Astrocyte of the spinal cord (primary cell): ENCODE measurements around the gene IGFALS.

ENCODE experiments used
- DNase-seq: peaks from one replicate; pipeline ENCODE4 v3.0.0; 2011; ENCODE audit warnings: low read depth, low spot score
- H3K4me3 ChIP-seq: 2 replicates; pipeline ENCODE4 v1.5.1; 2011; ENCODE audit warnings: low read depth, mild to moderate bottlenecking, low read length, moderate library complexity
- CTCF ChIP-seq: IDR thresholded peaks from 2 replicates; pipeline ENCODE4 v1.5.1; 2012; ENCODE audit warnings: low read depth, mild to moderate bottlenecking, low read length, inconsistent platforms
- in situ Hi-C: cut with HindIII; loops from 2 replicates; pipeline ENCODE4 v1.10.0; 2017; ENCODE audit warnings: low sequenced_read_pairs

Gene IGFALS

GRCh38 chr16:1822801-1823200 lies 29.3 kb upstream of the IGFALS start:
- in situ Hi-C loops, result no loop called here
- no peak for DNase-seq
- no peak for TF ChIP-seq CTCF

GRCh38 chr16:1821861-1822611 lies 28.5 kb upstream of the IGFALS start:
- DNase-seq, result no peak
- no peak overlapping the region for H3K4me3 ChIP-seq
- in situ Hi-C loops, result no loop called here
- TF ChIP-seq CTCF, result no peak

More at GRCh38 chr16:1822801-1823200, 29.3 kb upstream of the IGFALS start:
- no peak overlapping the region for H3K4me3 ChIP-seq

- no peak for TF ChIP-seq CTCF
- no peak overlapping the region for H3K4me3 ChIP-seq
- in situ Hi-C loops, result no loop called here
- no peak for DNase-seq
These were observed 27.4 kb upstream of the IGFALS start for GRCh38 chr16:1820946-1821290.

GRCh38 chr16:1820096-1820945 lies 26.8 kb upstream of the IGFALS start:
- no peak overlapping the region for H3K4me3 ChIP-seq
- in situ Hi-C loops, result no loop called here
- no peak for TF ChIP-seq CTCF
- no peak for DNase-seq

GRCh38 chr16:1819611-1820010 lies 26.1 kb upstream of the IGFALS start:
- in situ Hi-C loops, result no loop called here
- TF ChIP-seq CTCF, result no peak
- no peak overlapping the region for H3K4me3 ChIP-seq
- DNase-seq, result no peak

GRCh38 chr16:1818873-1819525 lies 25.5 kb upstream of the IGFALS start:
- in situ Hi-C loops, result no loop called here
- TF ChIP-seq CTCF, result no peak
- no peak overlapping the region for H3K4me3 ChIP-seq

More at GRCh38 chr16:1818873-1819525, 25.5 kb upstream of the IGFALS start:
- no peak for DNase-seq
